GM18511 (cell line): ENCODE results near the gene ANGPTL4.

Source experiments
- ATAC-seq: cut with Tn5 transposase; IDR thresholded peaks from one replicate; pipeline ENCODE4 v1.9.1; 2021; ENCODE audit warnings: mild to moderate bottlenecking, moderate library complexity; ENCODE audit not compliant: unreplicated experiment

Gene ANGPTL4

GRCh38 chr19:8387688-8388611, 24.0 kb downstream of the ANGPTL4 start:
- no peak for ATAC-seq

GRCh38 chr19:8388612-8388958, 24.6 kb downstream of the ANGPTL4 start:
- ATAC-seq = no peak

- ATAC-seq = peak; percentile 92
Measured at GRCh38 chr19:8389891-8390616, 26.1 kb downstream of the ANGPTL4 start, which contains the start of gene RAB11B. Gene RAB11B (plus strand): TSS chr19:8390360. CDS start chr19:8390417, 57 bp downstream.

- peak; percentile 39 for ATAC-seq
Measured at GRCh38 chr19:8390617-8390981, 26.6 kb downstream of the ANGPTL4 start.

- no peak for ATAC-seq
Measured at GRCh38 chr19:8391198-8392016, 27.5 kb downstream of the ANGPTL4 start.

- no peak for ATAC-seq
Measured at GRCh38 chr19:8392017-8392591, 28.1 kb downstream of the ANGPTL4 start.

- no peak for ATAC-seq
Measured at GRCh38 chr19:8393192-8393870, 29.4 kb downstream of the ANGPTL4 start.

GRCh38 chr19:8393871-8394250, 29.9 kb downstream of the ANGPTL4 start:
- no peak for ATAC-seq

GRCh38 chr19:8395621-8396082, 31.7 kb downstream of the ANGPTL4 start:
- no peak for ATAC-seq

- ATAC-seq = no peak
Measured at GRCh38 chr19:8396185-8396562, 32.2 kb downstream of the ANGPTL4 start.

- no peak for ATAC-seq
Measured at GRCh38 chr19:8396563-8397203, 32.7 kb downstream of the ANGPTL4 start.

- ATAC-seq = no peak
Measured at GRCh38 chr19:8397271-8397670, 33.3 kb downstream of the ANGPTL4 start.

GRCh38 chr19:8397746-8398310, 33.9 kb downstream of the ANGPTL4 start:
- ATAC-seq = no peak

GRCh38 chr19:8398311-8398771, 34.4 kb downstream of the ANGPTL4 start:
- ATAC-seq = no peak

- ATAC-seq = no peak
Measured at GRCh38 chr19:8399681-8400188, 35.8 kb downstream of the ANGPTL4 start.

- no peak for ATAC-seq
Measured at GRCh38 chr19:8401981-8402411, 38.0 kb downstream of the ANGPTL4 start.

- no peak for ATAC-seq
Measured at GRCh38 chr19:8403098-8403819, 39.3 kb downstream of the ANGPTL4 start.

- no peak for ATAC-seq
Measured at GRCh38 chr19:8403820-8404109, 39.8 kb downstream of the ANGPTL4 start.
